NCI-H226 (cell line): ENCODE data around the gene HSD3B1.
A peak's percentile ranks its signal among the peaks of the same experiment; 100 is the strongest.
"Not testable (repeated sequence)": the region's sequence is repeated elsewhere in the genome, so short reads cannot be mapped to it uniquely, and the experiment has no call there.

Source experiments
- DNase-seq: peaks from one replicate; pipeline ENCODE4 v3.0.0-alpha.2; 2015

Gene HSD3B1

DNA sequence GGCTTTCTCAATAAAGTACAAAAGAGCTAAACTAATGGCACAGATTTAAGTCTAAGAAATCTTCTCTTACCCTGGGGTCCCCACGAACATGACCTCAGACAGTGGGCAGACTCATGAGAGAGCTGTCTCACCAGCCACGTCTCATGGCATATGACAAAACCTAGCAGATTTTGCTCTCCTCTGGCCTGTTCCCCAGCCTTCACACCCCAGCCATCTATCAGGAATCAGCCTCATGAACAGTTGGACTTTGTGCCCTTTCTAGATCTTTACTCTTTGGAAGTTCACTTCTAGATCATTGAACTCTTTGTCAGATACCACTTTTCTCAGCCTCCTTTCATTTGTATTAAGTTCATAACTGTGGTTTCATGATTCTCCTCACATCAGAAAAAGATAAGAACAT is 14.2 kb upstream of the HSD3B1 start:
- no peak for DNase-seq

DNA sequence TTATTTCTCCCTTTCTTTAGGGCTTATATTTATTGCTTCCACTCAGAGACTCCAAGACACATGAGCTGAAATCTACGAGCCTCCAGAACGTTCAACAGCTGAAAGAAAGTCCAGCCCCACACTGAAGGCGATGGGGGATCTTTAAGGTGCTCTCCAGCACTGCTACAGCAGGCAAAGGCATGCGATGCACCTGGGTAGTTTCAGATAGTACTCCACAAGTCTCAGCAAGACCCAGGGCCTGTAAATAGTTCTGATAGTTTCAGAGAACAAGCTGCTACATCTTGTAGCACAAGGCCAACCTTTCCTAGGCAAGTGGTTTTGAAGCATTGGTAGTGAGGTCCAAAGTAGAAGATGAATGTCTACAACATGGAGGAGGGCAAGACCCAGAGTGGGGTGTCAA is 2.2 kb upstream of the HSD3B1 start:
- DNase-seq: no peak

DNA sequence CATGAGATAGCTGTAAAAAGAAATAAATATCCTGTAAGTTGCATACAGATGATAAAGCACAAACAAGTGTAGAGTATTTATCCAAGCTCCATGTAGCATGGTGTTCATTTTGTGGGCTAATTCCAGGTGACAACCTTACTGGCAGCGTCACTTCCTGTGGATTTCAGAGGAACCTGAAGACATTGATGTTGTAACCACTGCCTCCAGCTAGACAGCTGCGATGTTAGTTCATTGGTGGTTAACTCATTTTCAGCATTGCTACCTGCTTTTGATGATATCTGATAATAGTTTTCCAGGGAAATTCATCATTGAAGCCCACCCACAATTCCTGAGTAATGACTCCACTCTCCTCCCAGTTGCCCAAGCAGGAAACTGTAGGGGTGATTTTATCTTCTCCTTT is 3.0 kb downstream of the HSD3B1 start:
- peak; percentile 67 for DNase-seq

DNA sequence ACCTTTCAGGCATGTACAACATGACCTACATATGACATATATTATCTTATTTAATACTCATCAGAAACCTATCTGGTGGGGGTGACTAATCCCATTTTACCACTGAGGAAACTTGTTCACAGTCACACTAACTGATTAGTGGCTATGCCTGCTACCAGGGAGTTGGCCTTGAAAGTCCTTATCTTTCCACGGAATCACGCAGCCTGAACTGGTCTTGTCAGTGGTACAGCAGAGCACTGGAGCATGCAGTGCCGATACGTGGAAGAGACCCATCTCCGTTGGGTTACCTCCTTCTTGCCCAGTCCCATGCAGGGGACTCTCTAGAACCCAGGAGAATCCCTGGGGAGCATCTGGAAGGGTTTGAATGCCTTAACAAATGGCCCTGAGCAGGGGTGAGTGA is 8.2 kb downstream of the HSD3B1 start:
- DNase-seq: no peak

DNA sequence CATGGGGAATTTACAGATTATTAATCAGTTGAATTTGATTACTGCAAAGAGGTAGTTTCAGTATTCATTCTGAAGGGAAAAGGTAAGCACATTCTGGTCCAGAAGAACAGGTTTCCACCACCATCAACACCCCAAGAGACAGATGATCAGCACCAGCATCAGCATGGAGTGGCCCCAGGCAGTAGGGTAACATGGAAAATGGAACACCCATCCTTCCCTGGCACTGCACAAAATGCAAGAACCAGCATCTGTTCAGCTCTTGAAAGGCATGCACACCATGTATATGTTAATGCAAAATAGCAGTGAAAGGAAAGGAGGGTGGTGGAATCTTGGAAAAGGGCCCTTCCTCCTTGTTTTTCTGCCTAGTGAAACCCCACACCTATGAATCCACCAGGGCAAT is 9.2 kb downstream of the HSD3B1 start:
- DNase-seq: no peak

DNA sequence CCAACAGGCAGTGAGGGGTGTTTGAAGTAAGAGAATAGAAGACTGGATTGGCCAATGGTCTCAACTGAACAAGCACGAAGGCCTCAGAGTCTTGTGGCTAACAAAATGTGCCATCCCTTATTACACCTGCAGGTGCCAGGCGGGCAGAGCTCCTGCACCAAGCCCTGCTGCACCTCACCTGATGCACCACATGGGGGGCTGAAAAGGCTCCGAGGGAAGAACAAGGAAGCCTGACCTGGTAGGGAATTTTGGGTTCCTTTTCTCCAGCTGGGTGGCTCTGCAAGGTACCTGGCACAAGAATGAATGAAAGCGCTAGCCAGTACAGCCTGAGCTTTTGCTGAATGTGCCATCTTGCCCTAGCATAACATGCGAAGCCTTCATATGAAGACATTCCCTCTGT is 9.7 kb downstream of the HSD3B1 start:
- no peak for DNase-seq

DNA sequence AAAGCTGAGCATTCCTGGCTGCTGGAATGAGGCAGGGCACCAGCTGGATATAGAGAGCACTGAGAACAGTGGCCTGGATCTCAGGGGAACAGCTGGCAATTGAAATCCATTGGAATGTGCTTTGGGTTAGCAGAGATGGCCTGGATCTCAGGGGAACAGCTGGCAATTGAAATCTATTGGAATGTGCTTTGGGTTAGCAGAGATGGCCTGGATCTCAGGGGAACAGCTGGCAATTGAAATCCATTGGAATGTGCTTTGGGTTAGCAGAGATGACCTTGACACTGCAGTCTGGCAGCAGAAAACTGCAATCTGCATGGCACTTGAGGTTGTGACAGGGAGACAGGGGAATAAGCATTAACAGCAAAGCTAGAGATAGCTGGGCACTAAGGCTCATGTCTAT is 10.7 kb downstream of the HSD3B1 start:
- DNase-seq: not testable (repeated sequence)

DNA sequence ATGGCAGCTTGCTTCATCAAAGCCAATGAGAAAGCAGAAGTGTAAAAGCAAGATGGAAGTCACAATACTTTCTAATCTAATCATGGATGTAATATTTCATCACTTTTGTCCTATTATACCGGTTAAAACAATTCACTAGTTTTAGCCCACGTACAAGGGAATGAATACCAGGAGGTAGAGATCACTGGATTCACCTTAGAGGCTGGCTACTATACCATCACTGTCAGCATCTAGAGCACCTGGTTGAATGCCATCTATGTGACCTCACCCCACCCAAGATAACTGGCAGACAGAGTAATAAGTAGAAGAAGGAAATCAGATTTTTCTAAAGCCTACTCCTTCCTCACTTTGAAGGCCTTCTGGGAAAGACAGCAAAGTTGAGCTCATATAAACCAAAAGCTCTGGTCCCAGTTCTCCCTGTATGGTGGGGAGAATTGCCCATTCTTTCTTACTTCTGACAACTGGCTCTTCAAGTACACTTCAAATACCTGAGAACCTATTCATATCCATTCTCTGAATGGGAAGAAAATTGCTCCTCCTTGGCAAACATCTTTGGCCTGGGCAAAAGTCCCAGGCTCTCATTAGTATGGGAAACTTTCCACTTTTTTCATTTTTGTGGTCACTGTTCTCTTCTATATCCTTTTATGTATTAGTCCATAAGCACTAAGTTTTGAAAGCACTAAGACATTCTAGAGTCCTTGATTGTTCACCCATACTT is 24.8 kb downstream of the HSD3B1 start:
- peak; percentile 40 for DNase-seq

DNA sequence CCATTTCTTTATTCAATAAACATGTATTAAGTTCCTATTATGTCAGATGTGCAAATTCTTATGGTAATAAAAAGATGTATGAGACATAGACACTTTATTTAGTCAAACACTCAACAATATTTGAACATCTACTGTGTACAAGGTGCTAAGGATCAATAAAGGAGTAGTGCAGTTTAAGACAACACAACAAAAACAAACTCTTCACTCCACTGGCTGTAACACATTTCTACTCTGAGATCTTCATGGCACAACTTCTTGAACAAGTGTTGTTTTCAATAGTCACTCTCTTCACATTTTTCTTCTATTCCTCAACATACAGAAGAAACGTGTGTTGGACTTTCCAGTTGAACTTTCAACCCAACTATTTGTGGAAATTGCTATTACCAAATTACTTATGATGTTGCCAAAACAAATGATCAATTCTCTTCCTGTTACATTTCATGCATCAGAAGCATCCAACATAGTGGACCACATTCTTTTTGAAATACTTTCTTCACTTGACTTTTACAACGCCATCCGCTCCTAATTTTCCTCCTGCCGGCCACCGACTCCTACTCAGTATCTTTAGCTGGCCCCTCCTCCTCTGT is 25.4 kb downstream of the HSD3B1 start:
- DNase-seq: no peak

DNA sequence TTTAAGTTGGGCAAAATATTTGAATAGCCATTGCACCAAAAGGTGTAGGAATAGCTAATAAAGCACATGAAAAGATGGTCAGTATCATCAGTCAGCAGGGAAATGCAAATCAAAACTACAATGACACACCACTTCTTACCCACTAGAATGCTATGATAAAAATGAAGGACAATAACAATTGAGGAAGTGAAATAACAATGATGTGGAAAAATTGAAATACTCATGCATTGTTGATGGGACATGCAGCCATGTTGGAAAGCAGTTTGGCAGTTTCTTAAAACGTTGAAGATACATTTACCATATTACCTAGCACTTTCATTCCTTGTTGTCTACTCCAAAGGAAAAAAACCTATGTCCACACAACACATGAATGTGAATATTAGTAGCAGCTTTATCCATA is 28.4 kb downstream of the HSD3B1 start:
- DNase-seq: no peak

DNA sequence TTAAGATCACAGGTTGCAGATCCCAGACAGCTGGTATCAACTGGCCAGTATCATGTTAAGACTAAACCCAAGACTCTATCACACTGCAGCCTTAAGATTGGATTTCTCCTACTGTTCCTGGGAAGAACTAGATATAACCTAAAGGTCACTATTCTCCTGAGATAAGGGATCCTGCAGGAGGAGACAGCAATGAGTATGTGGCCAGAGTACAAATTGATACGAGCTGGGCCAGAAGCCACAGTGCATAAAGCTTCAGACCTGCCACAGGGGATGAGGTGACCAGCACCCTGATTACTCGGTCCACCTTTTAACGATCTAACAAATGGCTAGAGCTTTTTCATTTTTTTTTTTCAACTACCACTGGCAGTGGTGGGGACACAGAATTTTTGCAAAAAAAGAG is 31.0 kb downstream of the HSD3B1 start:
- DNase-seq: no peak

DNA sequence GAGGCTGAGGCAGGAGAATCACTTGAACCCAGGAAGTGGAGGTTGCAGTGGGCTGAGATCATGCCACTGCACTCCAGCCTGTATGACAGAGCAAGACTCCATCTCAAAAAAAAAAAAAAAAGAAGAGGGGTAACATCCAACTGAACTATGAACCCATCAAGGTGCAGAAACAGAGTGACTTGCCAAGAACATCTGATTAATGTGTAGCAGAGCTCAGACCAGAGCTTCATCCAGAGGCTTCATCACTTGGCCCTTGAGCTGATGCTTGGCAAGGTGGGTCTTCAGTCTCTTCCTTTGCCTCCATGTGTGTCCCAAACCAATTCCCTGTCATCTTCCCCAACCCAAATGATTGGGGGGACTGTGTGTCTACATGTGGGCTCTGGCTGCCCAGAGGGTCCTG is 32.6 kb downstream of the HSD3B1 start:
- no peak for DNase-seq

DNA sequence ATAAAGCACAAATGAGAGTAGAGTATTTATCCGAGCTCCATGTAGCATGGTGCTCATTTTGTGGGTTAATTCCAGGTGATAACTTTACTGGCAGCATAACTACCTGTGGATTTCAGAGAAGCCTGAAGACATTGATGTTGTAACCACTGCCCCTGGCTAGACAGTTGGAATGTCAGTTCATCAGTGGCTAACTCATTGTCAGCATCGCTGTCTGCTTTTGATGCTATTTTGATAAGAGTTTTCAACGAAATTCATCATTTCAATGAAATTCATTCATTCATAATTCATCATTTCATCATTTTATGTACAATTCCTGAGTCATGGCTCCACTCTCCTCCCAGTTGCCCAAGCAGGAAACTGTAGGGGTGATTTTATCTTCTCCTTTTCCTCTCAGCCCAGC is 34.4 kb downstream of the HSD3B1 start:
- DNase-seq: peak; percentile 47

DNA sequence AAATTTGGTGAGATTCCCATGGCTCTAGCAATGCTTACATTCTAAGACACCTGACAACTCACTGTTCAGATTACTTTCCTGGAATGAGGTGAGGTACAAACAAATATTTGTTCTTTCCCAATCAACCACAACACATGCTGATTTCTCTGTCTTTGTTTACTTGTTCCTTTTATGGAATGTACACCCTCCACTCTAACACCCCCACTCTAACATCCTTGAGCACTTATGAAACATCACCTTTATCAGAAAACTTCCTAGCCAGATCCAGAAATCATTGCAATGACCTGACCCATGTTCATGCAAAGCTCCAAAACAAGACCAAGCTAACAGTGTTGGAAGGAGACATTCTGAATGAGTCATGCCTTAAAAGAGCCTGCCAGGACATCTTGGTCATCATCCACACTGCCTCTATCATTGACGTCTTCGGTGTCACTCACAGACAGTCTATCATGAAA is 35.5 kb downstream of the HSD3B1 start:
- DNase-seq: peak; percentile 53

DNA sequence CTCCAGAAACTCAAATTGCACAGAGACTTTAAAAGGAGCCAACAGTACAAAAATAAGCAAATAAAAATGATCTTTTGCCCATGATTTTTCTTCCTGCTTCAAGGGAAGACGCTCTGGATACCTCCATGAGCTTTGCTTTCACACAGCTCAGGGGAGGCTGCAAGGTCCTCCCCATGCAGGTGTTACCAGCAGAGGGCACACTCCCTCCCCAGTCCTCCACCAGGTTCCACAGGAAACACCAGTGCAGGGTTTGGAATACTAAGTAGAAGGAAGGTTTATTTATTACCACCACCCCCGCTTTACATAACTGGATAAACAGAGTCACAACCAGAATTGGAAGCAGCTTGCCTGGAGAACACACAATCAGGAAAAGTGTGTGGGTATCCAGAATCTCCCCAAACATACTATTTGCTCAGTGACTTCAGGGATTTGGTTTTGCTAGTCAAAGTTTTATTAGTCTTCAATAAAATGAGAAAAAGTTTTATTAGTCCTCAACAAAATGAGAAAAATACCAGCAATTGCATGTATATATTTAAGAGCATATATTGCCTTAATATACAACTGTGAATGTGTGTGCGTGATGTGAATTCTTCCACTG is 37.3 kb downstream of the HSD3B1 start:
- DNase-seq: no peak

DNA sequence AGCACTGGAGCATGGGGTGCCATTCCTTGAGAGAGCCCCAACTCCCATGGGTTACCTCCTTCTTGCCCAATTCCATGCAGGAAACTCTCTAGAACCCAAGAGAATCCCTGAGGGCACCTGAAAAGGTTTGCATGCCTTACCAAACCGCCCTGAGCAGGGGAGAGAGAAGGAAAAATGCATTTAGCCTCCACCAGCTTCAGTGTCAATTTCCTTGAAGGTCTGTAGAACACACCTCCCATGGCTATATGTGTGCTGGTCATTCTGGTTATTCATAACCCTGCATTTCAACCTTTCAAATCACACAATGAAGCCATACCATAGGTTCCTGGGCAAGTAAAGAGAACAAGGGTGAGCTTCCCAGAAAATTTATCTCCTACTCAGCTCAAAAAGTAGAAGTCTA is 39.6 kb downstream of the HSD3B1 start:
- no peak for DNase-seq

DNA sequence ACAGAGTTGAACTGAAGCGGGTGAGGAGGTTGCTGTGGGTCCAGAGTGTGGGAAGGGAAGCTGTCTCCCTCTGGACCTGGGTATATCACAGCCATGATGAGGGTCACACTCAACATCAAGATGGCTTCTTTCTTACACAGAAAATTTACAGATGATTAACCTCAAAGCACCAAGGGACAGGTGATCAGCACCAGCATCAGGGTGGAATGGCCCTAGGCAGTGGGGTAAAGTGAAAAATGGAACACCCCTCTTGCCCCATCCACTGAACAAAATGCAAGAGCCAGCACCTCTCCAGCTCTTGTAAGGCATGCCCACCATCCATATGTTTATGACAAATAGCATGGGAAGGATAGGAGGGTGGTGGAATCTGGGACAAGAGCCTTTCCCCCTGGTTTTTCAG is 40.3 kb downstream of the HSD3B1 start:
- no peak for DNase-seq

DNA sequence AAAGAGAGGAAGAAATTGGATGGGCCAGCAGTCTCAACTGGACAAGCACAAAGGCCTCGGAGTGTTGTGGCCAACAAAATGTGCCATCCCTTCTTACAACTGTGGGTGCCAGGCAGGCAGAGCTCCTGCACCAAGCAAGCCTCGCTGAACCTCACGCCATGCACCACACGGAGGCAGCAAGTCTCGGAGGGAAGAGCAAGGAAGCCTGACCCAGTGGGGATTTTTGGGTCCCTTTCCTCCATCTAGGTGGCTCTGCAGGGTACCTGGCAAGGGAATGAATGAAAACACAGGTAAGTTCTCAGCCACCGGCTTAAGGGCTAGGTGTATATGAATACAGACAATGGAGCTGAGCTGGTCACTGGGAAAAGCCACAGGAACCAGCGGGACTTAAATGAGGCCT is 40.8 kb downstream of the HSD3B1 start:
- DNase-seq: no peak

DNA sequence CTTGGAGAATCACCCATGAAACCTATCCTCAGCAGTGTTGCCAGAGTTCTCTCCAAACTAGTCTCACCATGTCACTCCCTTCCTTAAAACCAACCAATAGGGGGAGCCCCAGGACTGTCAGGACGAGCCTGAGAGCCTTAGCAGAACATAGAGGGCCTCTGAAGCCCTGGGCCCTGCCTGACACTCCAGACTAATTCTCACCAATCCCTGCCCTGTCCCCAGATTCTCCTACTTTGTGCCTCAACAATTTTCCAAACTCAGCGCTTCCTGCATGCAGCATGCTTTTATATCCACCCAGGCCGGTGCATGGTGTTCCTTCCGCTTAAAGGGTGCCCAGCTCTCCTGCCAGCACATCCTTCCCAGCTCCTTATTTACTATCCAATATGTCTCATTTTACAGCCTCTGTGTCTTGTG is 42.7 kb downstream of the HSD3B1 start:
- DNase-seq: peak; percentile 68

DNA sequence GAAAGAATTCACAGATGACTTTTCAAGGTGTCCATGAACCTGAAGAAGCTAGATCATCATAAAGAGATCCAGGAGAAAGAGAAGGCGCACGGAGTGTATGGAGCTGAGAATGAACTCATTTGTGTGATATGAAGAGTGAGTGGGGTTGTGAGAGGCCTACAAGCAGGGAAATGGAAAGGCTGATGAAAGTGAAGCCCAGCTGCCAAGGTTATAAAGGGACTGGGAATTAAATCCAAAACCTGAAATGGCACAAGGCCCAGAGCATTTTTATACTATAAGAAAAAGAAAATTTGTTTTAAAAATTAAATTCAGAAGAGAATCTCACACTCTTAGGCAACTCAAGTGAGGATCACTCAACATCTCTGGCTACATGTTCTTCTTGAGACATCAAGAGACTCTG is 43.4 kb downstream of the HSD3B1 start:
- no peak for DNase-seq

DNA sequence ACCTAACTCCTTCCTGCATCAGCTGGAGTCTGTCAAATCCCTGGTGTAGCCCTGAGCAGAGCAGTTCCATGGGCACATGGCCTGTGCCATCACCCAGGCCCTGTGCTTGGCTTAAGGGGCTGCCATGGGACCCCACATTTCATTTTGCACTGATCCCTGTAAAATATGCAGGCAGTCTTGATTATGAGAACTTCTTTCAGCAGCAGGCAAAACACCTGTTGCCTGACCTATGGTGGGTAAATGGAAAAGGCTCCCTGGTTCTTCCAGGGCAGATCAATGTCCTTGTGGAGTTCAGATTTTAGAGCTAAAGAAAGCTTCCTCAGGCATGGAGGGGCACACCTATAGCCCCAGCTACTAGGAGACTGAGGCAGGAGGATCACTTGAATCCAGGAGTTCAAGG is 44.2 kb downstream of the HSD3B1 start:
- DNase-seq: no peak

DNA sequence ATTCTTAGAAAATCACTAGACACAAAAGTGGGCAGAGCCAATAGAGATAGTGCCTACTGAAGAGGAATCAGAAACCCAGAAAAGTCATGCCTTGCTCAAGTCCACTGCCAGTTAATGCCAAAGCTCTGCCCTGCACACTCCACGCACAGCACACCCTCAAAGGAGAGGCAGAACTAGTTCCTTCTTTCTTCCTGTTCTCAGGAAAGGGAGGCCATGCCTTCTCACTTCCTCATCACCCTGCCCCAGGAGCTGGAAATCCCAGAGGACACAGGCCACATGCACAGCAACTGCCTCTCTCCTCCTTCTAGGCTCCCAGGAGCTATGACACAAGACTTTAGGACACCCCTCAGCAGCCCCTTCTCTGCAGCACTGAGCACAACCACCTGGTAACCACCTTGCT is 45.6 kb downstream of the HSD3B1 start:
- not testable (repeated sequence) for DNase-seq

DNA sequence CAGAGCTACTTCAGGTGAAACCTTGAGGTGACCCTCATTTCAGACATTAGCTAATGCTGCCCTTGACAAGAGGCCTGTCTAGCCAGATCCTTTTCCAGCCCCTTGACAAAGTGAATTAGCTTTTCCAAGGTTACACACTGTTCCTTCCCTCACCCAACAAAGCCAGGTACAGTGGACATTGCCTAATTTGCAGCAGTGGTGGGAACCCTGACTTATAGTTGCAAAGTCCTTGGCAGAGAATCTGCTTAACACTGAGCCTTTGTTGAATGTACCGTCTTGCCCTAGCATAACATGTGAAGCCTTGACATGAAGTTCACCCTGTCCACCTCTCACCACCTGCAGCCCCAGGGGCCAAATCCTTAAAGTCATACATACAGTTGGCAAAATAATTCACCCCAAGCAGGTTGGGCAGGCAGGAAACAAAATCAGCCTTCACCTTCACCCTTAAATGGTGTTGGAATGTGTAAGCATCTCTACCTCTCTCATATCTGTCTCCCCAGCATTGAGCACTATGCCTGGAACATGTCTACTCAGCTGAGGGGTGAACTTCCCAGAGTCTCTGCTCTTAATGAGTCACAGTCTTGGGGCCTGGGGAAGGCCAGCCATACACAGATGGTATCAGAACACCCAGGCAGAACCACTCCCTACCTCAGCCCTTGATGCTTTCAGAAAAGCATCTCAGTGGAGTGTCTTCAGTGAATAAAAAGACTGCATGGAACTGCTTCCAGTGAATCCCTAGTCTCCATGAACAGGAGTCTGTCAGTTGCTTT is 46.5 kb downstream of the HSD3B1 start:
- DNase-seq: peak; percentile 62

DNA sequence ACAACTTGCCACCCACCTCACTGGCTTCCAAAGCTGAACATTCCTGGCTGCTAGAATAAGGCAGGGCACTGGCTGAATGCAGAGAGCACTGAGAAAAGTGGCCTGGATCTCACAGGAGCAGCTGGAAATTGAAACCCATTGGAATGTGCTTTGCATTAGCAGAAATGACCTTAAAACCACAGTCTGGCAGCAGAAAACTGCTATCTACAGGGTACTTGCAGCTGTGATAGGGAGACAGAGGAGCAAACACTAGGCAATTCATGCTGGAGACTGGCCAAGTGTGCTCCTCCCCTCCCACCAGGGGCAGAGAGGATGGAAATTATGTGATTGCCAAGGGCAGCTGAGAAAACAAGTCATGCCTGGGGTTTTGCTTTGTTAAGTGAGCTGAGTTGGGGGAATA is 47.2 kb downstream of the HSD3B1 start:
- peak; percentile 84 for DNase-seq
